KOPT-K1 (cell line): Measurements from ENCODE around the gene PTGFRN.
A peak's percentile ranks its signal among the peaks of the same experiment; 100 is the strongest.

Experiments used
- H3K27ac ChIP-seq: fragments of 200-600 bp; sonication (generic); 2 replicates; pipeline ENCODE4 v1.5.1; 2016; ENCODE audit warnings: antibody characterized with exemption, mild to moderate bottlenecking, low read depth, low read length; ENCODE audit not compliant: poor library complexity, severe bottlenecking
- H3K36me3 ChIP-seq: fragments of 200-600 bp; sonication (generic); 2 replicates; pipeline ENCODE4 v1.5.1; 2017; ENCODE audit warnings: antibody characterized with exemption, mild to moderate bottlenecking, low read length, moderate library complexity; ENCODE audit not compliant: insufficient read depth
- H3K9me3 ChIP-seq: fragments of 200-600 bp; sonication (generic); 2 replicates; pipeline ENCODE4 v1.5.1; 2017; ENCODE audit warnings: antibody characterized with exemption, low read length, mild to moderate bottlenecking; ENCODE audit not compliant: insufficient read depth, poor library complexity, severe bottlenecking

Gene PTGFRN

DNA sequence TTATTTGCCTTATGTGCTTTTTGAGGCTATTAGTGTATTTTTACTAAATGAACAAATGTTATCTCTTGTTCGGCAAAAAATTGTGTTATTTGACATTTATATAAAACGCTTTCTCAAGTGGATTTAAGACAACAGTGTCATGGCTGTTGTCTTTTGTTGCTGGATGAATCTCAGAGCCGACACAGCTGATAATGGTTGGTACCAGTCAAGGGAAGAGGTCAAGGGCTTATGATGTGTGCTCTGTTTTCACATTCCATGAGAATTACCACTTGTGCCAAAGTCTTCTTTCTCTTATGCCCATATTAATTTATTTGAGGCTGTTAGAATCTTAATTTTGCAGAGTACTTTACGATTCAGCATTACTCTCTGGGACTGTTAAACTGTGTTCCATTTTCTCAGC is 74.0 kb downstream of the PTGFRN start:
- Histone ChIP-seq H3K36me3 (no peaks in the 10 kb centered on the region), H3K9me3 (no peaks in the 10 kb centered on the region), H3K27ac (no peak overlapping the region)

DNA sequence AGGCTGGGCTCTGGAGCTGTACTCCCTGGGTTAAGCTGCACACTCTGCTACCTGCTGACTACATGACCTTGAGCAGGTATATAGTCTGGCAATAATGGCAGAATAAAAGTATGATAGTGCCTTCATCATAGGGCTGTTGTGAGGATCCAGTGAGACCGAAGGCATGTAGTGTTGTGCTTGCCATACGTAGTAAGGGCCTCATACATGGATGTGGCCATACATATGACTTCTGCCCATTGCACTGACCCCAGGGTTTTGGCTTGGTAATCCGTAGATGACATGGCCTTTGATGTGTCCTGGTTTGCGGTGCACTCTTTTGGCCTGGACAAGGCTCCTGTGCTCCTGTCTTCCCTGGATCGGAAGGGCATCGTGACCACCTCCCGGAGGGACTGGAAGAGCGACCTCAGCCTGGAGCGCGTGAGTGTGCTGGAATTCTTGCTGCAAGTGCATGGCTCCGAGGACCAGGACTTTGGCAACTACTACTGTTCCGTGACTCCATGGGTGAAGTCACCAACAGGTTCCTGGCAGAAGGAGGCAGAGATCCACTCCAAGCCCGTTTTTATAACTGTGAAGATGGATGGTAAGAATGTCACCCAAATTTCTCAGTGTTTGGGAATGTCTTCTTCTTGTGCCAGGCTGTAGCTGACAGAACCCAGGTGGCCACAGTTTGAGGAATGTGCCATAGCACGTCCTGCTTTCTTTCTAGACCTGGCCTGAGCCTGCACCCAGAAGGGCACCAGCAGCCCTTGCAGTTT is 74.9 kb downstream of the PTGFRN start:
- no peak overlapping the region for H3K27ac ChIP-seq
- H3K36me3 ChIP-seq, result no peaks in the 10 kb centered on the region
- H3K9me3 ChIP-seq, result no peaks in the 10 kb centered on the region

DNA sequence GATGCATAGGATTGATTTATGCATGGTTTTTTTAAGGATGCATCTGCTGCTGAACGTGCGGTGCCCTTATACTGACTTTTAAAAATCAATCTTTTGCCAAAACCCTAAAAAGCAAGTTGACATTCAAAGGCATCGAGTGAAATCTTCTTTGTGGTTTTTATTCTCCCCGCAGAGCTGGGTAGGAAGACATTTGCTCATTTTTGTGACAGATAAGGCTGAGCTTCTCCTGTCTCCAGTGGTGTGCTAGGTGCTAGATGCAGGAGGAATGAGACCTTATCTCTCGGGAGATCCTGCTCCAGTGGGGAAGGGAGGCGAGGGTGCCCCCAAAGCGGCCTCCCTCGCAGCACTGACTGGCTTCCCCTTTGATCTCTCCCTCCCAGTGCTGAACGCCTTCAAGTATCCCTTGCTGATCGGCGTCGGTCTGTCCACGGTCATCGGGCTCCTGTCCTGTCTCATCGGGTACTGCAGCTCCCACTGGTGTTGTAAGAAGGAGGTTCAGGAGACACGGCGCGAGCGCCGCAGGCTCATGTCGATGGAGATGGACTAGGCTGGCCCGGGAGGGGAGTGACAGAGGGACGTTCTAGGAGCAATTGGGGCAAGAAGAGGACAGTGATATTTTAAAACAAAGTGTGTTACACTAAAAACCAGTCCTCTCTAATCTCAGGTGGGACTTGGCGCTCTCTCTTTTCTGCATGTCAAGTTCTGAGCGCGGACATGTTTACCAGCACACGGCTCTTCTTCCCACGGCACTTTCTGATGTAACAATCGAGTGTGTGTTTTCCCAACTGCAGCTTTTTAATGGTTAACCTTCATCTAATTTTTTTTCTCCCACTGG is 76.9 kb downstream of the PTGFRN start:
- peak overlapping the region; percentile 75 for H3K27ac ChIP-seq
- H3K36me3 ChIP-seq, result no peaks in the 10 kb centered on the region
- no peaks in the 10 kb centered on the region for H3K9me3 ChIP-seq

DNA sequence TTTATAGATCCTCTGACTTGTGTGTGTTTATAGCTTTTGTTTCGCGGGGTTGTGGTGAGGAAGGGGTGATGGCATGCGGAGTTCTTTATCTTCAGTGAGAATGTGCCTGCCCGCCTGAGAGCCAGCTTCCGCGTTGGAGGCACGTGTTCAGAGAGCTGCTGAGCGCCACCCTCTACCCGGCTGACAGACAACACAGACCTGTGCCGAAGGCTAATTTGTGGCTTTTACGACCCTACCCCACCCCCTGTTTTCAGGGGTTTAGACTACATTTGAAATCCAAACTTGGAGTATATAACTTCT is 77.5 kb downstream of the PTGFRN start:
- Histone ChIP-seq H3K36me3 (no peaks in the 10 kb centered on the region), H3K27ac (peak overlapping the region; percentile 75)

DNA sequence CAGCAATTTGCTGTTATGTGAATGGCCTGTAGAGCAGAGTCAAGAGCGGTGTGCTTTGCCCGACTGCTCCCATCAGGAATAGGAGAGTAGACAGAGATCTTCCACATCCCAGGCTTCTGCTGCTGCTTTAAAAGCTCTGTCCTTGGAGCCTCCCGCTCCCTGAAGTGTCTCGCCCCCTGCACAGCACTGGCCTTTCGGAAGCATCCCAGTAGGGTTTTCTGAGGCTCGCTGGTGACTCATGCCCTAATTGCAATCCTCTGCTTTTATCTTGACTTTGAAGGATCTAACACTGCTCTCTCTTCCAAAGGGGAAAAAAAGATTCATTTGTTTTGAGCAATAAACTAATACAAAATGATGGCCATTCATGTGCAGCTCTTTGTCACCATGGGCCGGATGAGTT is 78.5 kb downstream of the PTGFRN start:
- Histone ChIP-seq H3K36me3 (no peaks in the 10 kb centered on the region), H3K9me3 (no peaks in the 10 kb centered on the region), H3K27ac (no peak overlapping the region)

More for the DNA sequence above, 77.5 kb downstream of the PTGFRN start:
- H3K9me3 ChIP-seq, result no peaks in the 10 kb centered on the region

DNA sequence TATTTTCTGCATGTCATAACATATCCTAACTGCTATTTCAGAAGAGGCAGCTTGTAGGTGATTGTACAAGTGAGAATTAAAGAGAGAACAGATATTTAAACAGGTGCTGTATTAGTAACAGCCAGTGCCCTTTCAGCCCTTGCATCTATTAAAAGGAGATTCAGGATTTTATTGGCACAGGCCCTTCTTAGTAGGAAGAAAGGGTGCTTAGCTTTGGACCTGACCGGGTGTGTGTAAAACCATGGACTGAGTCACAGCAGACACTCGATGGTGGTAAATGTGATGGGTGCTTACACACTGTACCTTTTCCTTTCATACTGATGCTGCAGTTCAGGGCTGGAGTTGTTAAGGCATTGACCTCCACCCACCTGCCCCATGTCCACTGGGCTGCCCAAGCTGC is 79.2 kb downstream of the PTGFRN start:
- no peaks in the 10 kb centered on the region for H3K9me3 ChIP-seq
- H3K27ac ChIP-seq, result no peak overlapping the region
- no peaks in the 10 kb centered on the region for H3K36me3 ChIP-seq

DNA sequence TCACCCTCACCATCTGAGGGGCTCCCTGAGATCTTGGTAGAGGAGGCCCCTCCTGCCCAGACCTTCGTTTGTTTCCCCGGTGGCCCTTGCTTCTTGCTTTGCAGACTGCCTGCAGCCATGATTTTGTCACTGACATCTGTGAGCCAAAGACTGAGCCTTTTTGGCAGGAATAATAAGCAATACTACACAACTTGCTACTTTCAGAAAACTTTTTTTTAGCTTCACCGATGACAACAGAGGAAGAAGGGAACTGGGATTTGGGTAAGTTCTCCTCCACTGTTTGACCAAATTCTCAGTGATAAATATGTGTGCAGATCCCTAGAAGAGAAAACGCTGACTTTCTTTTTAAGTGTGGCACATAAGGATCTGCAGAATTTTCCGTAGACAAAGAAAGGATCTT is 80.1 kb downstream of the PTGFRN start:
- H3K36me3 ChIP-seq, result no peaks in the 10 kb centered on the region
- no peaks in the 10 kb centered on the region for H3K9me3 ChIP-seq
- no peak overlapping the region for H3K27ac ChIP-seq

DNA sequence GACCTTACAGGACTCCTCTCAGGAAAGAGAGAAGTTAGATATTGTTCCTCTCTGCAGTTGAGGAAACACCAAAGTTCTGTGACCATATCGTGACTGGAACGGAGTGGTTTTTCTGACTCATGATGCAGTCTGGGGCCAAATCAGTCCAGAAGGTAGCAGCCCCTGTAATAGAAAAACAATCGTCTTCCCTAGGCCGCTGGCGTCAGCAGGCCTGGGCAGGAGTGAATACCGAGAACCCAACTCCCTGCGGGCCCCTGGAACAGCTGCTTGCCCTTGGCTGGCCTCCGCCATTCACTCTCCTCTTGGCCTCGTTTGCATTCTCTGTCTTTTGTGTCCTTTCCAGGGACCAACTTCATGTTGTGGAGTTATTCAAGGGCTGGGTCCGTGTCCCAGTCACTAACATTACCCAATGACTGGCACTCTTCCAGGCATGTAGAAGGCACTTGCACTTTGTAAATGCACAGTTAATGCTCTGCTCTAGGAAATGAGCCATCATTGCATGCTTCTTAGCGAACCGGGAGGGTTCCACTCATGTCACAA is 81.0 kb downstream of the PTGFRN start:
- Histone ChIP-seq H3K9me3 (no peaks in the 10 kb centered on the region), H3K36me3 (no peaks in the 10 kb centered on the region), H3K27ac (no peak overlapping the region)

DNA sequence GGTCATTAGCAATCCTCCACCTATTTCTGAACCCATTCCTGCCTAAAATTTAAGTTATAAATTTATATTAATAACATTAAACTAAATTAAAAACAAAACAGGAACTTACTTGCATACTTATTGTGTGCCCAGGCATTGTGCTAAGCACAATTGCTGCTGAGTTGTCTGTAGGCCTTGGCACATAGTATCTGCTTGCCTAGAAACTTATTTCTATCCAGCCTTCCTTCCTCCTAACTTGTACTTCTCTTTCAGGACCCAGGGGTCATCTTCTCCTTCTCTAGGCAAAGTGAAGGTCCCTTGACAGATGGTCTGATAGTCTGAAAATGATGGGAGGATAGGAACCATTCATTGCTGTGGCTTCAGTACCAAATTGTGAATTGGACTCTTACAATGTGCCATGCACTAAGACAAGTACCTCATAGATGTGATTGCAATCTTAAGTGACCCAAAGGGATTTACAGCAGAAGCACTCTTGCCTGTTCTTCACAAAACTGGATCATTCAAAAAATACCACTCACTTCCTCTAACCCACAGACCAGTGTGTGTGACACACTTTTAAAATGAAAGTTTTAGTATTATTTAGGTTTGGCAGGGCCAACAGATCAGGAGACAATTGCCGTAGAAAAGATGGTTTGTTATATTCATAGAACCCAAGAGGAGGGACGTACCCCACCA is 81.6 kb downstream of the PTGFRN start:
- Histone ChIP-seq H3K36me3 (no peaks in the 10 kb centered on the region), H3K27ac (no peak overlapping the region), H3K9me3 (no peaks in the 10 kb centered on the region)

DNA sequence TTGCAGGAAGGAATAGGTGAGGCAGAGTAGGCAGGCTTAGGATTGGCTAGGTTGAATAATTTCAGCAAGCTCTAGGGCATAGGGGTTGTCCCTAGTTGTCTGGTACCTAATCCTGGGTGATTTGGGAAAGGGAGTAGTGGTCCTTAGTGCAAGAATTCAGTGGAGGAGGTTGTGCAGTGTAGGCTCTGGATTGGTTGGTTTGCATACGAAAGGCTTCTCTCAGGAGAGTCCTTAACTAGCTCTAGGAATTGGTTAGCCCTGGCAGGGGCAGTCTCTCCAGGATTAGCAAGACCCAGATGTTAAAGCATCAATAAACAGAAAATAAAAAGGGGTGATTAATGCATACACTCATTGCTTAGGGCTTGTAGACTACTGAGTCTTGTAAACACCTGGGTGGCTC is 82.2 kb downstream of the PTGFRN start:
- Histone ChIP-seq H3K27ac (no peak overlapping the region), H3K9me3 (no peaks in the 10 kb centered on the region), H3K36me3 (no peaks in the 10 kb centered on the region)

DNA sequence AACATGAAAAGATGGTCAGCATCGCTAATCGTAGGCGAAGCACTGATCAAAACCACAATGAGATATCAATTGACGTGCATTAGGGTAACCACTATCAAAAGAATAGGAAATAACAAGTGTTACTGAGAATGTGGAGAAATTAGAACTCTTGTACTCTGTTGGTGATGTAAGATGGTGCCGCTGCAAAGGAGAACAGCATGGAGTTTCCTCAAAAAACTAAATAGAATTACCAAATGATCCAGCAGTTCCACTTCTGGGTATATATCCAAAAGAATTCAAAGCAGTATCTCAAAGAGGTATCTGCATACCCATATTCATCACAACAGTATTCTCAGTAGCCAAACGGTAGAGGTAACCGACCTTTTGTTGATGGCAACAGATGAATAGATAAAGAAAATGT is 83.6 kb downstream of the PTGFRN start:
- no peaks in the 10 kb centered on the region for H3K9me3 ChIP-seq
- no peak overlapping the region for H3K27ac ChIP-seq
- no peaks in the 10 kb centered on the region for H3K36me3 ChIP-seq

DNA sequence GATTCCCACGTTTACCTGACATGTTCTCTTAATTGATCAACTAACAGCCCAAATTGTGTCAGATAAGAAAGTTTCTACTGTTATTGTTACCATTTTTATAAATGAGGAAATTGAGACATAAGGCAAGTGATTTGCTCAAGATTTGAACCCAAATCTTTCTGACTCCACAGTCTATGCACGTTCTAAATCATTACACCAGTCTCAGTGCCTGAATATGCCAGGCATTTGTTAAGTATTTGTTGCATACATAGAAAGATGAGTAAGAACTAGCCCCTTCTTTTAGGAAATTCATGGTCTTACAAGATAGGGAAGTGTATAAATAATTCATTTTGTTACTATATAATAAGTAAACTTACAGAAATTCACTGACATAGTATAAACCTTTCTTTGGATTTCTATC is 84.7 kb downstream of the PTGFRN start:
- no peaks in the 10 kb centered on the region for H3K9me3 ChIP-seq
- no peak overlapping the region for H3K27ac ChIP-seq
- H3K36me3 ChIP-seq, result no peaks in the 10 kb centered on the region

DNA sequence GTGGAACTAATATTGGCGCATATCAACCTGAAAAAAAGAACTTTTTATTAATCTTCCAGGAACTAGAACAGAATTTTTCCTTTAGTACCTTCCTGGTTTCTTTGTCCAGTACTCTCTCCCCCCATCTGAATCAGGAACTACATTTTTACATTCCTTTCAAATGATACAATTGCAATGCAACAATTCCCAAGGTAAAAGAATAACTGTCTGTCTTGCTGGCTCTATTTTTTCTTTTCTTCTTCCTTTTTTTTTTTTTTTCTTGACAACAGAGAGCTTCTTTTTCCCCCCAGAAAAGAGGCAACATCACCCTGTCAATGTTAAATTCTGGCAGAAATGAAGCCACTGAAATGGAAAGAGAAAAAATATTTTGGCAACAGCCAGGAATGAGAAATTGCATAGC is 87.3 kb downstream of the PTGFRN start:
- Histone ChIP-seq H3K9me3 (no peaks in the 10 kb centered on the region), H3K36me3 (no peaks in the 10 kb centered on the region), H3K27ac (no peak overlapping the region)

DNA sequence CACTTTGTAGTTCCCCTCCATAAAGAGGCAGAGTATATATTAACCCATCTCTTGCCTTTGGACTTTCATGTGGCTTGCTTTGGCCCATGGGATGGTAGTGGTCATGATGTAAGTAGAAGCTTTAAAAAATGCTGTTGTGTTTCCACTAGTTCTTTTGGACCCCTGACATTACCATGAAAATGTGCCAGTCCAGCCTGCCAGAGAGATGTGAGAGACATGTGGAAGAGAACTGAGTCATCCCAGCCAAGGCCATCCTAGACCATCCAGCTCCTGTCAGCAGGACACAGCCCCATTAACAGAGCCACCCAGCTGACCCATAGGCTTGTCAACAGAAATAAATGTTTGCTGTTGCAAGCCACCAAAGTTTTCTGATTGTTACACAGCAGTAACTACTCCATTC is 87.9 kb downstream of the PTGFRN start:
- H3K36me3 ChIP-seq, result no peaks in the 10 kb centered on the region
- H3K9me3 ChIP-seq, result no peaks in the 10 kb centered on the region
- H3K27ac ChIP-seq, result no peak overlapping the region

DNA sequence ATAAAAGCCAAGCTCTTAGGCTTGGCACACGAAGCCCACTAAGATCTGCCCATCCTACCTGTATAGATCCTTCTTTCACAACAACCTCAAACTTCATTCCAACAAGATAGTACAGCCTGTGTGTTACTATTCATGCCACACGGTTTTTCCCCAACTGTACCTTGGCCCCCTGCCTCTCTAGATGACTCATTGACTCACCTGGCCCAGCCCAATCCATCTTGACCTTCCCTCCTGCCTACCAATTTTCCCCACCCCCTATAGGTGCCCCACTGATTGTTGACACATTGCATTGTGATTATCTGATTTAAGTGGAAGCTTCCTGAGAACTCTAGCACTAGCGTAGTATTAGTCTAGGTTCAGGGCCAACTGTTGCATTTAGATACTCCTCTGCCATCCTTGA is 89.9 kb downstream of the PTGFRN start:
- Histone ChIP-seq H3K27ac (no peak overlapping the region), H3K9me3 (no peaks in the 10 kb centered on the region), H3K36me3 (no peaks in the 10 kb centered on the region)
